ENCODE measurements around the gene CMIP. TPM values are rescaled to one million over a fixed set of nuclear protein-coding genes. Genes with fewer than 3 reads are reported as not detected.

CMIP gene
- total and polyA plus RNA-seq, 7 donors, result 1.4 to 8.9 (median 4.1) TPM

- H3K27ac ChIP-seq, result no peak overlapping the region
- H3K4me3 ChIP-seq, result no peak overlapping the region
- no peaks in the 10 kb centered on the region for H3K27me3 ChIP-seq (ENCODE audit: insufficient read depth in 3 of 3, low read length in 2 of 3)
- intact Hi-C loops (cut with DNase I), result loop anchor here (5.0 to 10.0 kb wide), 2 partner anchors 98 to 515 kb away; no protein-coding TSS in a partner anchor
- ATAC-seq, result no peak
- H3K9me3 ChIP-seq, result no peaks in the 10 kb centered on the region
- H3K4me1 ChIP-seq, result no peaks in the 10 kb centered on the region
- WGBS, 3 donors, result 86 to 95% (median 88%) methylated on average over 2 of the region's 2 CpGs
- H3K36me3 ChIP-seq (ENCODE audit: insufficient read depth in 1 of 2, low read depth in 1 of 2), result no peaks in the 10 kb centered on the region
- TF ChIP-seq CTCF (IDR thresholded peaks at IDR 0.05), result no peak
- no peak for DNase-seq
Measured at GRCh38 chr16:81719993-81720392, 275.4 kb downstream of the CMIP start.

- WGBS, 3 donors, result 88 to 94% (median 88%) methylated on average over 10 of the region's 10 CpGs
- H3K27me3 ChIP-seq (ENCODE audit: insufficient read depth in 3 of 3, low read length in 2 of 3), result peaks cover 0 to 1% (median 0%) of the 10 kb centered on the region in 3 donors
- no peaks in the 10 kb centered on the region for H3K36me3 ChIP-seq (ENCODE audit: insufficient read depth in 1 of 2, low read depth in 1 of 2)
- ATAC-seq (no peak), DNase-seq (no peak)
- no peak overlapping the region for H3K4me3 ChIP-seq
- intact Hi-C loops (cut with DNase I), result loop anchor here (5.0 to 10.0 kb wide), 2 partner anchors 99 to 516 kb away; no protein-coding TSS in a partner anchor
- no peaks in the 10 kb centered on the region for H3K4me1 ChIP-seq
- no peak for TF ChIP-seq CTCF (IDR thresholded peaks at IDR 0.05)
- H3K27ac ChIP-seq, result no peak overlapping the region
- no peaks in the 10 kb centered on the region for H3K9me3 ChIP-seq
Measured at GRCh38 chr16:81720973-81721906, 276.6 kb downstream of the CMIP start.

- Histone ChIP-seq H3K4me1 (no peaks in the 10 kb centered on the region), H3K27me3 (ENCODE audit: insufficient read depth in 3 of 3, low read length in 2 of 3) (peaks cover 0 to 1% (median 0%) of the 10 kb centered on the region in 3 donors), H3K9me3 (no peaks in the 10 kb centered on the region), H3K4me3 (no peak overlapping the region), H3K27ac (no peak overlapping the region), H3K36me3 (ENCODE audit: insufficient read depth in 1 of 2, low read depth in 1 of 2) (no peaks in the 10 kb centered on the region)
- WGBS, 3 donors, result 40 to 52% (median 49%) methylated on average over 8 of the region's 8 CpGs
- intact Hi-C loops (cut with DNase I), result loop anchor here (1.0 to 10.0 kb wide), 5 partner anchors 101 to 518 kb away; no protein-coding TSS in a partner anchor
- DNase-seq (no peak), ATAC-seq (peak; percentile 58 to 81 (median 66))
- TF ChIP-seq CTCF (IDR thresholded peaks at IDR 0.05), result peak; percentile 59
Measured at GRCh38 chr16:81723098-81723723, 278.6 kb downstream of the CMIP start.

- no peak for TF ChIP-seq CTCF (IDR thresholded peaks at IDR 0.05)
- DNase-seq (no peak), ATAC-seq (no peak)
- 65 to 72% (median 71%) methylated on average over 4 of the region's 4 CpGs for WGBS, 3 donors
- no peaks in the 10 kb centered on the region for H3K9me3 ChIP-seq
- intact Hi-C loops (cut with DNase I), result loop anchor here in 1 of 2 donors (10.0 kb wide), 1 partner anchor 524 kb away; no protein-coding TSS in a partner anchor
- no peaks in the 10 kb centered on the region for H3K36me3 ChIP-seq (ENCODE audit: insufficient read depth in 1 of 2, low read depth in 1 of 2)
- H3K4me3 ChIP-seq, result no peak overlapping the region
- no peak overlapping the region for H3K27ac ChIP-seq
- H3K4me1 ChIP-seq, result no peaks in the 10 kb centered on the region
- H3K27me3 ChIP-seq (ENCODE audit: insufficient read depth in 3 of 3, low read length in 2 of 3), result peaks cover 0 to 1% (median 0%) of the 10 kb centered on the region in 3 donors
Measured at GRCh38 chr16:81728435-81728834, 283.8 kb downstream of the CMIP start.
